BE2C (cell line): Measurements from ENCODE around the gene SEC11A.

Experiments used
- DNase-seq: peaks from one replicate; pipeline ENCODE4 v3.0.0-alpha.2; 2020
- H3K27me3 ChIP-seq: fragments of 250-450 bp; sonication (Bioruptor Pico); 2 replicates; pipeline ENCODE4 v1.5.1; 2020; ENCODE audit warnings: mild to moderate bottlenecking
- H3K36me3 ChIP-seq: fragments of 250-450 bp; sonication (Bioruptor Pico); 2 replicates; pipeline ENCODE4 v1.5.1; 2020; ENCODE audit warnings: mild to moderate bottlenecking
- H3K4me1 ChIP-seq: fragments of 250-450 bp; sonication (Bioruptor Pico); 2 replicates; pipeline ENCODE4 v1.5.1; 2020
- H3K4me3 ChIP-seq: 2 replicates; pipeline ENCODE4 v1.5.1; 2011; ENCODE audit warnings: low read depth, low read length
- H3K9me3 ChIP-seq: fragments of 250-450 bp; sonication (Bioruptor Pico); 2 replicates; pipeline ENCODE4 v1.5.1; 2020
- CTCF ChIP-seq: IDR thresholded peaks from 2 replicates; pipeline ENCODE4 v1.5.1; 2012; ENCODE audit warnings: mild to moderate bottlenecking, low read depth, low read length

Gene SEC11A

GRCh38 chr15:84658788-84659411 lies 57.0 kb downstream of the SEC11A start:
- TF ChIP-seq CTCF: no peak
- H3K4me3 ChIP-seq: peak overlapping the region; percentile 65
- DNase-seq: no peak
- H3K9me3 ChIP-seq: no peaks in the 10 kb centered on the region
- H3K27me3 ChIP-seq: no peaks in the 10 kb centered on the region
- peaks cover 6% of the 10 kb centered on the region; the same call in 1 of the 2 replicates for H3K4me1 ChIP-seq
- no peaks in the 10 kb centered on the region for H3K36me3 ChIP-seq

GRCh38 chr15:84658080-84658787 lies 57.7 kb downstream of the SEC11A start, which contains the start of gene NMB:
TSS of gene NMB (minus strand) at chr15:84658199. CDS start at chr15:84658152, 47 bp downstream.
- Histone ChIP-seq H3K9me3 (no peaks in the 10 kb centered on the region), H3K4me1 (peaks cover 8% of the 10 kb centered on the region), H3K4me3 (peak within 1 kb of the TSS; percentile 65), H3K27me3 (no peaks in the 10 kb centered on the region), H3K36me3 (no peaks in the 10 kb centered on the region)
- peak; percentile 96 for DNase-seq
- TF ChIP-seq CTCF: peak; percentile 60

- Histone ChIP-seq H3K27me3 (no peaks in the 10 kb centered on the region), H3K4me1 (peaks cover 9% of the 10 kb centered on the region), H3K4me3 (peak overlapping the region; percentile 65), H3K9me3 (no peaks in the 10 kb centered on the region), H3K36me3 (peaks cover 4% of the 10 kb centered on the region; the same call in 1 of the 2 replicates)
- no peak for TF ChIP-seq CTCF
- DNase-seq: no peak
These were observed 58.2 kb downstream of the SEC11A start for GRCh38 chr15:84657748-84658079.

GRCh38 chr15:84656972-84657371 lies 59.0 kb downstream of the SEC11A start:
- DNase-seq: no peak
- Histone ChIP-seq H3K4me1 (peaks cover 9% of the 10 kb centered on the region), H3K4me3 (no peak overlapping the region; the same call in 1 of the 2 replicates), H3K36me3 (peaks cover 11% of the 10 kb centered on the region), H3K27me3 (no peaks in the 10 kb centered on the region), H3K9me3 (no peaks in the 10 kb centered on the region)
- TF ChIP-seq CTCF: no peak

- Histone ChIP-seq H3K4me1 (peaks cover 9% of the 10 kb centered on the region), H3K27me3 (no peaks in the 10 kb centered on the region), H3K4me3 (peak overlapping the region; percentile 99), H3K36me3 (peaks cover 26% of the 10 kb centered on the region), H3K9me3 (no peaks in the 10 kb centered on the region)
- DNase-seq: peak; percentile 89
- peak; percentile 76 for TF ChIP-seq CTCF
These were observed 61.1 kb downstream of the SEC11A start for GRCh38 chr15:84654689-84655453.
